Measurements from ENCODE around the gene XPR1.

The XPR1 gene

DNA sequence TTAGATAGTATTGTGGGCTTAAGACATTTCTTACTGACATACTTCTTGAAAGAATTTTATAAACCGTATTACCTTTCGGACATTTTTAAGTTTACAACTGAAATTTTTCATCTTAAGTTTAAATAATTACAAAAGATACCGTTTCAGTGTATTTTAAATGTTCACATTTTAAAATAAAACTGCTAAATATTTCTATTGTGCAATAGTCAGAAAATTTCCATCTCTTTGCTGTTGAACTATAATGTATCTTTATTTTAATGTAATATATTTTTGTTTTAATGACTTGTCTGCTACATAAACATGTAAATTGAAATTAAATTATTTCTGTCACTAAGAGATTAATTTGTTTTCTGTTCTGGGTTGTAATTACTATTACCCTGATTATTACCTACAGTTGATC is 206.7 kb downstream of the XPR1 start:
- no peak for TF ChIP-seq CTCF (IDR thresholded peaks at IDR 0.05; ENCODE audit: low read depth, low read length)
- no peak for DNase-seq (ENCODE audit: low read depth in 2 of 2)

DNA sequence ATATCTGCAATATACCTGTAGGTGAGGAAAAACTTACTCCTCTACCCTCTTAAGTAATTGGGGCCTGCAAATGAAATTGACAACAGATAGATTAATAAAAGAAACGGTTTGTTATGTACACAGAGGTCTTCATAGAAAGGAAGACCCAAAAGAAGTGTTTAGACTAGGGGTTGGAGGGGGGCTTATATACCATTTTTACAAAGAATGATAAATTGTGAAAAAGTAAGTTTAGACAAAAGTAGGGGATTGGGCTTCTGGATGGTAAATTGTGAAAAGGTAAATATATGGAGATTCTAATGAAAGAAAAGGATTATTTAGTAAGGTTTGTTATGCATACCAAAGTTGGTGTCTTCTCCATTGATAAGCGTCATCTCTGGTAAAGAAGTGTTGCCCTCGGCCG is 207.7 kb downstream of the XPR1 start:
- no peak overlapping the region for H3K4me3 ChIP-seq (replicated peaks in 1 of 2; ENCODE audit: low read depth in 2 of 2, low read length in 2 of 2)
- TF ChIP-seq CTCF (IDR thresholded peaks at IDR 0.05; ENCODE audit: low read depth, low read length), result no peak
- DNase-seq (ENCODE audit: low read depth in 2 of 2), result no peak

More for the DNA sequence above, 206.7 kb downstream of the XPR1 start:
- H3K4me3 ChIP-seq (replicated peaks in 1 of 2; ENCODE audit: low read depth in 2 of 2, low read length in 2 of 2), result no peak overlapping the region

- no peak overlapping the region for H3K4me3 ChIP-seq (replicated peaks in 1 of 2; ENCODE audit: low read depth in 2 of 2, low read length in 2 of 2)
- peak in 1 of 2 donors; percentile 10 for DNase-seq (ENCODE audit: low read depth in 2 of 2)
- no peak for TF ChIP-seq CTCF (IDR thresholded peaks at IDR 0.05; ENCODE audit: low read depth, low read length)
Measured at GRCh38 chr1:180841415-180841814, 209.6 kb downstream of the XPR1 start.

GRCh38 chr1:180842052-180842451 is 210.2 kb downstream of the XPR1 start:
- DNase-seq (ENCODE audit: low read depth in 2 of 2), result peak; percentile 62 to 91
- TF ChIP-seq CTCF (IDR thresholded peaks at IDR 0.05; ENCODE audit: low read depth, low read length), result no peak
- no peak overlapping the region for H3K4me3 ChIP-seq (replicated peaks in 1 of 2; ENCODE audit: low read depth in 2 of 2, low read length in 2 of 2)

DNA sequence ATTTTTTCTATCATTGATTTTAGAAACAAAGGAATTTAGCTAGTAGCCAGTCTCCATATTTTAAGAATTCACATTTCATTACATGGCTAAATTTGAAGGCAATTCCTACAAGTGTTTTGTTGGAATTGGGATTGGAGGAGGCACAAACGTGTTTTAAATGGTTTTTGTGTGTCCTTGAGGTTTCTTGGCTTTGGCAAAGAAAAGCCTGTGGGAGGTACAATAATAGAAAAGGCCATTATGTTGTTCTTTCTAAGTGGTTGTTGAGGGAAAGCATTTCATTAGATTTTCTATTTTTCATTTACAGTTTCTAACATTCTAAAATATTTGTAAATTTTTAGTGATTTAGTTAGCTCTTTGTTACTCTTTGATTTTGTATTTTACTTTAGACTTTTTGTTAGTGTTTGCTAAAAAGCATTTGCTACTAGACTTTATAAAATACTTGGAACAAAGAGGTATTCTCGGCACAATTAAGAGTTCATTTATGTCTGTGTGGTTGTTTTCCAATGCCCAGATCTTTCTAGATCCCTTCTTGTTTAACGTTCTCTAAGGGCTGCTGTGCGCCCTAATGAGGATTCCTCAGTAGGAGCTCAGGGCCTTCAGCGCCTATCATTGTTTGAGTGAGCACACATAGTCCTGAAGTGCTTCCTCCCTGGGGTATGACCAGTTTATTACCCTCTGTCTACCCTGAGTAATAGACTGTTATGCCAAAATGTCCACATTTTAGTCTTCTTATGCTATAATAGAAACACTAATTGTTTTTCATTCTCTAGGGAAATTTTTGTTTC is 210.9 kb downstream of the XPR1 start:
- peak; percentile 5 to 82 for DNase-seq (ENCODE audit: low read depth in 2 of 2)
- TF ChIP-seq CTCF (IDR thresholded peaks at IDR 0.05; ENCODE audit: low read depth, low read length), result no peak
- no peak overlapping the region for H3K4me3 ChIP-seq (replicated peaks in 1 of 2; ENCODE audit: low read depth in 2 of 2, low read length in 2 of 2)

GRCh38 chr1:180845352-180845751 is 213.5 kb downstream of the XPR1 start:
- TF ChIP-seq CTCF (IDR thresholded peaks at IDR 0.05; ENCODE audit: low read depth, low read length), result no peak

DNA sequence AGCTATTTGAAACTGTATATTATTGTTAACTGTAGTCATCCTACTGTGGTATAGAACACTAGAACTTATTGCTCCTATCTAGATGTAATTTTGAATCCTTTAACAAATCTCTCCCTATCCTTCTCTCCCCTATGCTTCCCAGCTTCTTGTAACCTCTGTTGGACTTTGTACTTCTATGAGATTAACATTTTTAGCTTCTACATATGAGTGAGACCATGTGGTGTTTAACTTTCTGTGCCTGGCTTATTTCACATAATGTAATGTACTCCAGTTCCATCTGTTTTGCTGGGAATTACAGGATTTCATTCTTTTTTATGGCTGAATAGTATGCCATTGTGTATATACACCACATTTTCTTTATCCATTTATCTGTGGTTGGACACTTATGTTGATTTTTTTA is 216.4 kb downstream of the XPR1 start:
- no peak for DNase-seq (ENCODE audit: low read depth in 2 of 2)
- no peak overlapping the region for H3K4me3 ChIP-seq (replicated peaks in 1 of 2; ENCODE audit: low read depth in 2 of 2, low read length in 2 of 2)
- TF ChIP-seq CTCF (IDR thresholded peaks at IDR 0.05; ENCODE audit: low read depth, low read length), result no peak

More at GRCh38 chr1:180845352-180845751, 213.5 kb downstream of the XPR1 start:
- no peak overlapping the region for H3K4me3 ChIP-seq (replicated peaks in 1 of 2; ENCODE audit: low read depth in 2 of 2, low read length in 2 of 2)
- no peak for DNase-seq (ENCODE audit: low read depth in 2 of 2)

All from cardiac fibroblast (primary cell).